Skeletal muscle satellite cell (primary cell): Measurements from ENCODE around the gene SF1.

Experiments used
- H3K27me3 ChIP-seq: 2 replicates; pipeline ENCODE4 v1.7.0; 2013; ENCODE audit warnings: low read length; ENCODE audit not compliant: control insufficient read depth, insufficient read depth
- H3K36me3 ChIP-seq: 2 replicates; pipeline ENCODE4 v1.7.0; 2013; ENCODE audit warnings: mild to moderate bottlenecking, control low read depth, low read length; ENCODE audit not compliant: insufficient read depth
- H3K4me1 ChIP-seq: 2 replicates; pipeline ENCODE4 v1.7.0; 2013; ENCODE audit warnings: low read length; ENCODE audit not compliant: control insufficient read depth, insufficient read depth
- H3K4me2 ChIP-seq: 2 replicates; pipeline ENCODE4 v1.7.0; 2013; ENCODE audit warnings: mild to moderate bottlenecking, low read length
- H3K4me3 ChIP-seq: 2 replicates; pipeline ENCODE4 v1.7.0; 2013; ENCODE audit warnings: low read length
- H3K9ac ChIP-seq: 2 replicates; pipeline ENCODE4 v1.7.0; 2013; ENCODE audit warnings: mild to moderate bottlenecking, low read depth, low read length, moderate library complexity
- H3K9me3 ChIP-seq: replicated peaks from 2 replicates; pipeline ENCODE4 v1.7.0; 2013; ENCODE audit warnings: mild to moderate bottlenecking, control low read depth, low read length

The SF1 gene

DNA sequence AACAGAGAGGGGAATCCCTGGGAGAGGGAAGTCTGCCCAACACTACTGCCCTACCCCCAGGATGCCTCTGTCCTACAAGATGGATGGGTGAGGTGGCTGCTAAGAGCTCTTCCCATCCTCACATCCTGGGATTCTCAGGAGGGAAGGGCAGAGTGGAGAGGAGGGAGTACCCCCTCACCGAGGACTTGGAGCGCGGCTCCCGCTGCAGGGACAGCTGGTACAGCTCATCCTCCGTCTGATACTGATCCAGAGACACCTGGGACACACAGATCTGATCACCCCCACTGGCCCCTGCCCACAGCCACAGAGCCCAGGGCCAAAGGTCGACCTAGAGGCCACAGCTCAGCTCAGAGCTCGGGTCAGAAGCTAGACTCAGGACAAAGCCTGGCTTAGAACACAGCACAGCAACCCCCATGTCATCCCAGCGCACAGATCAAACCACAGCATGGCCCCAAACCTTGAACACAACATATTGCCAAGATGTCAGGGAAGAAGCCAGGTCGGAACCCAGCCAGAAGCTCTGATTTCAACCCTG lies 42.5 kb downstream of the SF1 start:
- Histone ChIP-seq H3K9me3 (no peaks in the 10 kb centered on the region), H3K9ac (no peak overlapping the region), H3K4me1 (no peaks in the 10 kb centered on the region), H3K4me2 (no peak overlapping the region), H3K36me3 (no peaks in the 10 kb centered on the region), H3K4me3 (no peak overlapping the region), H3K27me3 (peaks cover 43% of the 10 kb centered on the region)

GRCh38 chr11:64734811-64735724 lies 43.3 kb downstream of the SF1 start:
- Histone ChIP-seq H3K36me3 (no peaks in the 10 kb centered on the region), H3K9me3 (no peaks in the 10 kb centered on the region), H3K9ac (no peak overlapping the region), H3K4me1 (no peaks in the 10 kb centered on the region), H3K27me3 (peaks cover 45% of the 10 kb centered on the region), H3K4me2 (no peak overlapping the region), H3K4me3 (no peak overlapping the region)

GRCh38 chr11:64731601-64732000 lies 46.7 kb downstream of the SF1 start:
- no peaks in the 10 kb centered on the region for H3K9me3 ChIP-seq
- H3K4me1 ChIP-seq, result no peaks in the 10 kb centered on the region
- H3K27me3 ChIP-seq, result peaks cover 55% of the 10 kb centered on the region
- no peak overlapping the region for H3K4me3 ChIP-seq
- H3K9ac ChIP-seq, result no peak overlapping the region
- H3K36me3 ChIP-seq, result no peaks in the 10 kb centered on the region
- no peak overlapping the region for H3K4me2 ChIP-seq

DNA sequence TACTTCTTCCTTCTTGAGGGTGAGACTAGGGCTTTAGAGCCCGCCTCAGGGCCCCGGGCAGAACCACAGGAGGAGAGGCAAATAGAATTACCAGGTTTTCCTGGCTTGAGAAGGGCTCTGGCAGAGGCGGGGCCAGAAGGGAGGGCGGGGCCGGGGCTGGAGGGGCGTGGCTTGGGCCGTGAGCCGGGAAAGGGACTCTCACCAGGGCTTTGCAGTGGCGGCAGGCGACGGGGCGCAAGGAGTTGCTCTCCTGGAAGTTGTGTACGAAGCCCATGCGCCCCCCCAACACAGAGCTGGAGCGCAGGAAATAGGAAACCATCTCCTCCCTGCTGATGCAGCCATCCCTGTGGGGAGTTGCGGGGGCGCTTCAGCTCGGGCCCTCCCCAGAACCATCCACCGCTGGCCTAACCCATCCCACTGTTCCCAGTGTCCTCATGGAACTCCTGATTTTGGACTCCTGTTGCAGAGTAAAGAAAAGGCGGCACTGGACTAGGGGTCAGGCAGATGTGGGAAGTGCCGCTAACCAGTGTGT lies 48.4 kb downstream of the SF1 start:
- Histone ChIP-seq H3K4me2 (no peak overlapping the region), H3K36me3 (no peaks in the 10 kb centered on the region), H3K27me3 (peaks cover 49% of the 10 kb centered on the region), H3K9me3 (no peaks in the 10 kb centered on the region), H3K9ac (no peak overlapping the region), H3K4me3 (no peak overlapping the region), H3K4me1 (no peaks in the 10 kb centered on the region)

DNA sequence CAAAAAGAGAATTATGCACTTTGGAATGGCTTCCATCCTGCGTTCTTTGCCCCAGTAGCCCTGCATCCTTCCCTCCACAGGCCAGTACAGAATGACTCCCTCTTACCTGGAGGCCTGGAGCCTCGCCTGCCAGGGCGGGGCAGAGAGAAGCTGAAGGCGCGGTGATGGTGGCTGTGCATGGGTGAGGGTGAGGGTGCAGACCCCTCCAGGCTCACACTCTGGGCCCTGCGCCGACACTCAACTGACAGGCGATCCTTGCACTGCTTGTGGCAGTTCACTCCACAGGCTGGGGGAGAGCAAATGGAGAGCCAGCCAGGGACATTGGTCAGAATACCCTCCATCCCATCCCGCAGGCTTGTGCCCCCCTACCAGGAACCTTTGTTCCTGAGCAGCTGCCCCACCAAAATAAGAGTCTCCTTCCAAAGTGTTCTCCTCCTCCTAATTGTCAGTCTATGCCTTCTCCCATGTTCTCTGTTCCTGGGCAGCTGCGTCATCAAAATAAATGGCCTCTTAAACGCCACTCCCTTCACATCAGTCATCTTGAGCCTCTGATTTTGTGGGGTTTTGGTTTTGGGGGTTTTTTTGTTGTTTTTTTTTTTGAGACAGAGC lies 49.5 kb downstream of the SF1 start:
- no peaks in the 10 kb centered on the region for H3K36me3 ChIP-seq
- H3K9me3 ChIP-seq, result no peaks in the 10 kb centered on the region
- H3K4me1 ChIP-seq, result no peaks in the 10 kb centered on the region
- H3K9ac ChIP-seq, result no peak overlapping the region
- peaks cover 47% of the 10 kb centered on the region for H3K27me3 ChIP-seq
- no peak overlapping the region for H3K4me2 ChIP-seq
- no peak overlapping the region for H3K4me3 ChIP-seq

- no peaks in the 10 kb centered on the region for H3K36me3 ChIP-seq
- no peaks in the 10 kb centered on the region for H3K9me3 ChIP-seq
- no peak overlapping the region for H3K9ac ChIP-seq
- peaks cover 3% of the 10 kb centered on the region for H3K4me1 ChIP-seq
- no peak overlapping the region for H3K4me3 ChIP-seq
- no peak overlapping the region for H3K4me2 ChIP-seq
- H3K27me3 ChIP-seq, result peaks cover 53% of the 10 kb centered on the region
These were observed 51.3 kb downstream of the SF1 start for GRCh38 chr11:64726867-64727530.

- peaks cover 53% of the 10 kb centered on the region for H3K27me3 ChIP-seq
- no peaks in the 10 kb centered on the region for H3K36me3 ChIP-seq
- H3K4me1 ChIP-seq, result peaks cover 3% of the 10 kb centered on the region
- no peak overlapping the region for H3K4me3 ChIP-seq
- H3K4me2 ChIP-seq, result no peak overlapping the region
- no peak overlapping the region for H3K9ac ChIP-seq
- H3K9me3 ChIP-seq, result no peaks in the 10 kb centered on the region
These were observed 52.1 kb downstream of the SF1 start for GRCh38 chr11:64726211-64726641.

DNA sequence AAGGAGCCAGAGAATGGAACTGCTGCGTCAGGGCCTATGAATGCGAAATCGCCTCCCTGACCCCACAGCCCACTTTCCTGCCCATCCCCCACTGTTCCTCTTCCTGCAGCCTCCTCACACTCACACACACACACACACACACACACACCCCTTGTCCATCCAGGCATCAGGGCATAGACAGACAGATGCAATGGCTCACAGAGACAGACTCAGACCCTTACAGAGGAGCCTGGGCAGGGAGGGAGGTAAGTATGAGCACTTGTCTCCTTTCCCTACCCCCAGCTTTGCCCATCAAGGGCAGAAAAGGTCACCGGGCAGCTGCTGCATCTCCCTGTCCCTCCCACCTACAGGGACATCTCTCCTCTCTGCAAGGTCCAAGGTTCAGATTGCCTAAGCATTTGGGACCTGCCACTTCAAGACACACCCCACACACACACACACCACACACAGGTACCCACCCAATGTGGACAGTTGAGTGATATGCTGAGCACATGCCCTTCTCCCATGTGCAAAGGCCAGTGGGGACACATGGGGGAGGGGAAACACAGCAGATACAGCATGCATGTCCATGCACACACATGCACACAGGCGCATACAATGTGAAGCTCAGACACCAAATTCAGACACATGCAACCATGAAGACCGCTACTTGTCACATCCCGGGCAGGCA lies 53.3 kb downstream of the SF1 start:
- peaks cover 52% of the 10 kb centered on the region for H3K27me3 ChIP-seq
- no peak overlapping the region for H3K4me2 ChIP-seq
- peaks cover 3% of the 10 kb centered on the region for H3K4me1 ChIP-seq
- no peak overlapping the region for H3K4me3 ChIP-seq
- H3K9ac ChIP-seq, result no peak overlapping the region
- no peaks in the 10 kb centered on the region for H3K36me3 ChIP-seq
- no peaks in the 10 kb centered on the region for H3K9me3 ChIP-seq

DNA sequence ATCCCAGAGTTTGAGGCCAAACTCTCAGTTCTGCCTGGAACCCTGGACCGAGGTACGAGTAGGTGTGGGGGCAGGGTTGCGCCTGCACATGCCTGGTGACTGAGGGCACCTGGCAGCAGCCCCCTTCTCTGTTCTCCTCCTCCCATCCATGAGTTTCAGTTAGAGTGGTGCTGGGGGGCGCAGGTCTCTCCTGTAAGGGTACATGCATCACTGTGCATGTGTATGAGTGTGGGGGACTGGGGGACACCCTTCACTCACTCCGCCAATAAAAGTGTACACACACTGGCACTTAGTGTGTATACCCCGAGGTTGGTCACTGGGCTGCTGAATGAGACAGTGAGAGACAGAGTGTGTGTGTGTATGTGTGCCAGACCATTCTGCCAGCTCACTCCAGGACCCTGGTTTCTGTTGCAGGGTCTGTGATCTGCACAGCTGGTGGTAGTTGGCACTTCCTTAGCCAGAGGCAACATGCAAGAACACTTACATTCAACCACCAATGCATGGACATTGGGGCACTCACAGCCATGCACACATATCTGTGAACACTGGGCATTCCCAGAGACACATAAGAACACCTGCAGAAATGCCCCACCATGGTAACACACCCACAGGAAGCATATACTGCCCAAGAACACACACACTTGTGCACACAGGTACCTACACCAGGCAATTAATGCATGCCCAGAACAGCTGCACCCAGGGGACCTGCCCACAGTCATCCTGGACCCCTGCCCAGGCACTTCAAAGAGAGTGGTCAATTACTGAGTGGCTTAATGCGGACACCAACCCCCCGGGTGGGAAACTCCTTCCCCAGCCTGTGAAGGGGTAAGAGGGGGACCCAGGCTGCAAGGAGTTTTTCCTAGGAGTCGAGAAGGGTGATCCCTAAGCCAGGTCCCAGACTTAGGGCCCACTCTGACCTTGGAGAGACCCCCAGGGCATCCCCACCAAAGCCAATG lies 54.2 kb downstream of the SF1 start:
- Histone ChIP-seq H3K27me3 (peaks cover 51% of the 10 kb centered on the region), H3K9ac (no peak overlapping the region)

More for the DNA sequence above, 54.2 kb downstream of the SF1 start:
- H3K4me2 ChIP-seq, result no peak overlapping the region
- no peaks in the 10 kb centered on the region for H3K36me3 ChIP-seq
- H3K4me1 ChIP-seq, result peaks cover 3% of the 10 kb centered on the region
- no peaks in the 10 kb centered on the region for H3K9me3 ChIP-seq
- H3K4me3 ChIP-seq, result no peak overlapping the region
